Fibroblast of lung (primary cell): ENCODE measurements around the gene DUSP7. TPM values are rescaled to one million over a fixed set of nuclear protein-coding genes. Genes with fewer than 3 reads are reported as not detected.

ENCODE experiments used
- DNase-seq, 2 donors: peaks; one replicate each; pipeline versions ENCODE4 v3.0.0 to v3.0.0-alpha.2; 2010; ENCODE audit warnings: low read depth in 2 of 2
- H2AFZ ChIP-seq: 2 replicates; pipeline ENCODE4 v1.5.1; 2012; ENCODE audit warnings: low read length, control low read depth, inconsistent platforms
- H3K27ac ChIP-seq: 2 replicates; pipeline ENCODE4 v1.5.1; 2011; ENCODE audit warnings: low read length, control low read depth; ENCODE audit not compliant: insufficient read depth
- H3K27me3 ChIP-seq: 2 replicates; pipeline ENCODE4 v1.5.1; 2011; ENCODE audit warnings: mild to moderate bottlenecking, low read length; ENCODE audit not compliant: control insufficient read depth, insufficient read depth
- H3K36me3 ChIP-seq: 2 replicates; pipeline ENCODE4 v1.5.1; 2011; ENCODE audit warnings: low read length; ENCODE audit not compliant: control insufficient read depth, insufficient read depth
- H3K4me1 ChIP-seq: 2 replicates; pipeline ENCODE4 v1.5.1; 2011; ENCODE audit warnings: low read length; ENCODE audit not compliant: control insufficient read depth, insufficient read depth; ENCODE audit errors: extremely low read depth
- H3K4me2 ChIP-seq: 2 replicates; pipeline ENCODE4 v1.5.1; 2011; ENCODE audit warnings: low read length, control low read depth; ENCODE audit not compliant: insufficient read depth; ENCODE audit errors: extremely low read depth
- H3K4me3 ChIP-seq, 4 experiments: fragments of 200-600 bp in 1 of 4; sonication (generic) in 1 of 4; replicated peaks in 1 of 4; 2 replicates each; pipeline ENCODE4 v1.5.1; 2011 to 2016; ENCODE audit warnings: low read length in 4 of 4, low read depth in 3 of 4, mild to moderate bottlenecking in 3 of 4, control low read depth in 2 of 4, inconsistent platforms in 1 of 4, mixed read lengths in 1 of 4; ENCODE audit not compliant: insufficient read depth in 1 of 4; ENCODE audit errors: control extremely low read depth in 1 of 4
- H3K79me2 ChIP-seq: 2 replicates; pipeline ENCODE4 v1.5.1; 2012; ENCODE audit warnings: mild to moderate bottlenecking, low read length, inconsistent platforms; ENCODE audit not compliant: control insufficient read depth, insufficient read depth
- H3K9ac ChIP-seq: 2 replicates; pipeline ENCODE4 v1.5.1; 2011; ENCODE audit warnings: mild to moderate bottlenecking, low read length, control low read depth; ENCODE audit not compliant: insufficient read depth
- H3K9me3 ChIP-seq: 2 replicates; pipeline ENCODE4 v1.5.1; 2012; ENCODE audit warnings: low read depth, low read length; ENCODE audit not compliant: control insufficient read depth, insufficient read depth
- H4K20me1 ChIP-seq: 2 replicates; pipeline ENCODE4 v1.5.1; 2011; ENCODE audit warnings: low read length; ENCODE audit not compliant: control insufficient read depth, insufficient read depth; ENCODE audit errors: extremely low read depth
- EZH2 ChIP-seq: IDR thresholded peaks from 2 replicates; pipeline ENCODE4 v1.5.1; 2012; ENCODE audit warnings: low read length, control low read depth, mild to moderate bottlenecking; ENCODE audit errors: missing control alignments
- polyA plus RNA-seq, 2 donors: library from polyadenylated mRNA; depleted of rRNA in 1 of 2; stranded (reverse) in 1 of 2; unstranded in 1 of 2; fragments of >200 nt; gene quantifications; 2 replicates each; pipeline ENCODE4 v1.2.1, GENCODE V29; 2011 to 2012; ENCODE audit warnings: missing spikeins in 1 of 2
- total RNA-seq: library from RNA; depleted of rRNA; stranded (reverse); fragments of >200 nt; gene quantifications from 2 replicates; pipeline ENCODE4 v1.2.1, GENCODE V29; 2014
- TF ChIP-seq, protein P1 (sequence below), 2 donors: IDR thresholded peaks in 1 of 2; conservative IDR thresholded peaks in 1 of 2; 1 replicate in 1 of 2; 2 replicates in 1 of 2; pipeline ENCODE4 v1.5.1; 2011 to 2012; ENCODE audit warnings: low read length in 2 of 2, control low read depth in 1 of 2, inconsistent platforms in 1 of 2, low read depth in 1 of 2, mild to moderate bottlenecking in 1 of 2

Gene DUSP7
- total and polyA plus RNA-seq, 2 donors (not counting 1 experiment from before 2014, with no cell fraction given): 5.6 to 26.5 TPM

DNA sequence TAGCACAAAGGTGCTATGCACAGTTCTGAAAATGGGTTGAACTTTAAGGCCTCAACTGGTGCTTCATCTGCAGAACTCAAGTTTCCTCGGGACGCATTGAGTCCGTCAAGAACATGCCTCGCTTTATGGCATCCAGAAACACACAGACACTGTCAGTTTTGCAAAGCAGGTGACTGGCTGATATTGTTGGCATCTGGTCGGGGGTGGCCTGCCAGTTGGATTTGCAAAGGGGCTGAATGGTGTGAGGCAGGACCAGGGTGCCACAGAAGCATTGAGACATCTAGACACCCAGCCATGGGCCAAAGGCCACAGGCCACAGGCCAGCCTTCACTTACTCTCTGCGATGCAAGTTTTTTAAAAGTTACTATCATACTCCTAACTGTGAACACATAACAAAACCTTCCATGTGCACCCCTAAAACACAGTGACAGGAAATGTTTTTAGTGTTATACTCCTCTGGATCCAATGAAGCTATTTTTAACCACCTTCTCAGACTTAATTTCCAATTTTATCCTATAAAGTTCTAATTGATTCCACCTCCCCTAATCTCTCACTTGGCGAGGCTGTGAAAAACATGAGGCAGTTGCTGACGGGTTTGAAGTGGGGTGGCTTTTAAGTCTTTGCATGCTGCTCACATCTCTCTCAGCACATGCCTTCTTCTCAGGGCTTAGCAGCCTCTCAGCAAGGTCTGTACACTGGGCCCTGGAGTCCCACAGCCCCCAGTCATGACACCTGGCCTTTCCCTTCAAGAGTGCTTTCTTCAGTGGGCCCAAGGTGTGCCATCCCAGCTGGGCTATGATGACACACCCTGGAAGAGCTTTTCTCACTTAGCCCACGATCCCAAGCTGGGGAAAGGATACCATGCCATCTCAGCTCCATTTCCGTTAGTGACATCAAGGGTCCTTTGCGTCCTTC, 38.5 kb upstream of the DUSP7 start:
- H3K27ac ChIP-seq: no peak overlapping the region
- H3K9me3 ChIP-seq: no peaks in the 10 kb centered on the region
- TF ChIP-seq, protein P1, sequence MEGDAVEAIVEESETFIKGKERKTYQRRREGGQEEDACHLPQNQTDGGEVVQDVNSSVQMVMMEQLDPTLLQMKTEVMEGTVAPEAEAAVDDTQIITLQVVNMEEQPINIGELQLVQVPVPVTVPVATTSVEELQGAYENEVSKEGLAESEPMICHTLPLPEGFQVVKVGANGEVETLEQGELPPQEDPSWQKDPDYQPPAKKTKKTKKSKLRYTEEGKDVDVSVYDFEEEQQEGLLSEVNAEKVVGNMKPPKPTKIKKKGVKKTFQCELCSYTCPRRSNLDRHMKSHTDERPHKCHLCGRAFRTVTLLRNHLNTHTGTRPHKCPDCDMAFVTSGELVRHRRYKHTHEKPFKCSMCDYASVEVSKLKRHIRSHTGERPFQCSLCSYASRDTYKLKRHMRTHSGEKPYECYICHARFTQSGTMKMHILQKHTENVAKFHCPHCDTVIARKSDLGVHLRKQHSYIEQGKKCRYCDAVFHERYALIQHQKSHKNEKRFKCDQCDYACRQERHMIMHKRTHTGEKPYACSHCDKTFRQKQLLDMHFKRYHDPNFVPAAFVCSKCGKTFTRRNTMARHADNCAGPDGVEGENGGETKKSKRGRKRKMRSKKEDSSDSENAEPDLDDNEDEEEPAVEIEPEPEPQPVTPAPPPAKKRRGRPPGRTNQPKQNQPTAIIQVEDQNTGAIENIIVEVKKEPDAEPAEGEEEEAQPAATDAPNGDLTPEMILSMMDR (conservative IDR thresholded peaks at IDR 0.05 in 1 of 2, IDR thresholded peaks at IDR 0.05 in 1 of 2; ENCODE audit: low read depth in 1 of 2, low read length in 2 of 2): no peak
- no peak for TF ChIP-seq EZH2
- no peak overlapping the region for H2AFZ ChIP-seq
- no peak overlapping the region for H3K4me2 ChIP-seq
- peaks cover 29% of the 10 kb centered on the region for H3K4me1 ChIP-seq
- peaks cover 1% of the 10 kb centered on the region for H3K36me3 ChIP-seq
- no peak overlapping the region for H3K9ac ChIP-seq
- H3K4me3 ChIP-seq: no peak overlapping the region
- no peak for DNase-seq
- no peaks in the 10 kb centered on the region for H3K27me3 ChIP-seq
- no peaks in the 10 kb centered on the region for H3K79me2 ChIP-seq
- H4K20me1 ChIP-seq: no peaks in the 10 kb centered on the region

DNA sequence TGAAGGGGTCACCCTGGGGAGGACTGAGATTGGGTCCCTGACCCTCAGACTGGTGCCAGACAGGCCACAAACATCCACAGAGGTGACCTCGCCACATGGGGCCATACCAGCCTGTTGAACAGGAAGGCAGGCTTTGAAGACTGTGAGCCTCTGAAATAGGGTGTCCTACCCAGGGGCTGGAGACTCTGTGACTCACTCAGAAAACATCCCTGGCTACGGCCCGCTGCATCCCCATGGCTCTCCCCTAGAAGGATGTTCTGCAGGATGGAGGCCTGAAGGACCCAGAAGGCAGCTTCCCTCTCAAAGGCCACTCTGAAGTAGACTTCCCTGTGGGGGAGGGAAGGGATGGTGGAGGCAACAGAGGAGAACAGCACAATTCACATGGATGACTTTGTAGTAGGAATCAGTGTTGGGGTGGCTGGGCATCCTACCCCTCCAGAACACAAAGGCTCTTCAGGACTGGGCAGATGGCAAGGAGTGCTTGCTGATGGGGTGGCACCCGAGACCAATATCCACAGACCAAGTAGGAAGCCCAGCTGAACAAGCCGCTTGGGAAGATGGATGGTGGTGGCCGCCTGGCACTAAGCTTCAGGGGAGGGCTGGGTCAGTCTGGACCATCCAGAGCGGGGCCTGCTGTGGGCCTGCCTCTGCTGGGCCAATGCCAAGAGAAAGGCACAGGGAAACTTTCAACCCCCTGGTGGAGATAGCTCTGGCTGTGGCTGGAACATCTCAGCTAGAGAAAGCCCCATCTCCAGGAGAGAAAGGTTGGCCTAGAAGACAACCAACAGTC, 37.6 kb upstream of the DUSP7 start:
- H4K20me1 ChIP-seq: no peaks in the 10 kb centered on the region
- H3K27ac ChIP-seq: no peak overlapping the region
- no peak overlapping the region for H3K9ac ChIP-seq
- peaks cover 1% of the 10 kb centered on the region for H3K36me3 ChIP-seq
- no peak for TF ChIP-seq EZH2
- TF ChIP-seq, protein P1 (conservative IDR thresholded peaks at IDR 0.05 in 1 of 2, IDR thresholded peaks at IDR 0.05 in 1 of 2; ENCODE audit: low read depth in 1 of 2, low read length in 2 of 2): no peak
- no peaks in the 10 kb centered on the region for H3K27me3 ChIP-seq
- H3K4me2 ChIP-seq: no peak overlapping the region
- H2AFZ ChIP-seq: no peak overlapping the region
- peaks cover 37% of the 10 kb centered on the region for H3K4me1 ChIP-seq
- peak; percentile 29 to 70 for DNase-seq
- H3K79me2 ChIP-seq: no peaks in the 10 kb centered on the region
- no peak overlapping the region for H3K4me3 ChIP-seq
- no peaks in the 10 kb centered on the region for H3K9me3 ChIP-seq

DNA sequence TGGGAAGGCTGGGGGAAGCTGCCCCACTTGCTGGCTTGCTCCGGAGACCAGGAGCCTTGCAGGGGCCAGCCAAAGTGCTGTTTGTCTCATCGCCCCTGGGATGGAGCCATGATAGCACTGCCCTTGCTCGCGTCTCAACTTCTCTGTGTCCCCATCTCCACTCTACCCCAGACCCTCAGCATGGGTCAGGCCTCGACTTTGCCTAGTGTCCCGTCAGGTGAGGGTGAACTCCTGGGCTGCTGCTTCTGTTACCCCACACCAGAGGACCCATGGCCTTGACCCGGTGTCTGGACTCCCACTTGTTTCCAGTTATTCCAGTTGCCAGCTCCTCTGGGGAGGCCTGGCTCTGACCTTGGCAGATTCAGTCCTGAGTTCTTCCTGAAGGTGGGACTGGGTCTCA, 36.5 kb upstream of the DUSP7 start:
- Histone ChIP-seq H3K9me3 (no peaks in the 10 kb centered on the region), H3K27ac (no peak overlapping the region), H3K79me2 (no peaks in the 10 kb centered on the region), H3K9ac (no peak overlapping the region), H3K4me1 (peaks cover 46% of the 10 kb centered on the region), H2AFZ (no peak overlapping the region), H3K36me3 (peaks cover 1% of the 10 kb centered on the region), H3K4me3 (no peak overlapping the region), H3K27me3 (no peaks in the 10 kb centered on the region), H4K20me1 (no peaks in the 10 kb centered on the region), H3K4me2 (no peak overlapping the region)
- TF ChIP-seq, protein P1 (conservative IDR thresholded peaks at IDR 0.05 in 1 of 2, IDR thresholded peaks at IDR 0.05 in 1 of 2; ENCODE audit: low read depth in 1 of 2, low read length in 2 of 2): no peak
- TF ChIP-seq EZH2: no peak
- no peak for DNase-seq
